Activated CD4-positive, alpha-beta memory T cell treated with anti-CD3 and anti-CD28 coated beads for 36 hours (primary cell): ENCODE results near the gene CAPN3. TPM values are rescaled to one million over a fixed set of nuclear protein-coding genes. Genes with fewer than 3 reads are reported as not detected.
"Not testable (repeated sequence)": the region's sequence is repeated elsewhere in the genome, so short reads cannot be mapped to it uniquely, and the experiment has no call there.

Experiments
- CTCF ChIA-PET: fragments of 350-600 bp; sonication (Branson Sonifier 250); formaldehyde crosslinking; loops from one replicate; lab custom pipeline; 2021; ENCODE audit warnings: antibody characterized with exemption, inconsistent platforms; lab: Charles Lee
- POLR2A ChIA-PET: fragments of 350-600 bp; sonication (Branson Sonifier 250); formaldehyde crosslinking; loops from one replicate; lab custom pipeline; 2021; ENCODE audit warnings: antibody characterized with exemption; lab: Charles Lee
- DNase-seq: peaks from one replicate; pipeline ENCODE4 v3.0.0-alpha.2; 2020
- H3K27ac Mint-ChIP-seq: one replicate; pipeline ENCODE4 v1.8.0; 2021; ENCODE audit warnings: mixed read lengths
- H3K27me3 Mint-ChIP-seq: one replicate; pipeline ENCODE4 v1.8.0; 2021; ENCODE audit warnings: mixed read lengths
- H3K36me3 Mint-ChIP-seq: one replicate; pipeline ENCODE4 v1.8.0; 2021; ENCODE audit warnings: mixed read lengths
- H3K4me1 Mint-ChIP-seq: one replicate; pipeline ENCODE4 v1.8.0; 2021; ENCODE audit warnings: low read depth, mixed read lengths
- H3K4me3 Mint-ChIP-seq: one replicate; pipeline ENCODE4 v1.8.0; 2021; ENCODE audit warnings: mild to moderate bottlenecking, mixed read lengths
- H3K9me3 Mint-ChIP-seq: one replicate; pipeline ENCODE4 v1.8.0; 2021; ENCODE audit warnings: mixed read lengths
- intact Hi-C: fragments of 100-400 bp; cut with micrococcal nuclease; formaldehyde crosslinking; loops from one replicate; pipeline ENCODE4 v1.15.1; 2023
- total RNA-seq, 2 experiments: library from RNA; stranded (reverse); gene quantifications; one replicate each; pipeline ENCODE4 v1.2.3, GENCODE V29; 2021

CAPN3 gene
- total RNA-seq, result 1 to 10 TPM; 2.2 to 2.7 TPM

DNA sequence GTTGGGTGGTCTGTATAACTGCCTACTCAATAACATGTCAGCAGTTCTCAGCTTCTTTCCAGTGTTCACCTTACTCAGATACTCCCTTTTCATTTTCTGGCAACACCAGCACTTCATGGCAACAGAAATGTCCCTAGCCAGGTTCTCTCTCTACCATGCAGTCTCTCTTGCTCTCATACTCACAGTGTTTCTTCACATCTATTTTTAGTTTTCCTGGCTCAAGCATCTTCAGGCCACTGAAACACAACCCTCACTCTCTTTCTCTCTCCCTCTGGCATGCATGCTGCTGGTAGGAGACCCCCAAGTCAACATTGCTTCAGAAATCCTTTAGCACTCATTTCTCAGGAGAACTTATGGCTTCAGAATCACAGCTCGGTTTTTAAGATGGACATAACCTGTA is at the start of gene CAPN3:
TSS of gene CAPN3 (plus strand) at position 253 of the 400 bp plus-strand sequence. CDS start 305 bp downstream, outside the sequence.
- intact Hi-C loops, result no loop called here
- H3K4me3 Mint-ChIP-seq, result no peak within 1 kb of the TSS
- ChIA-PET POLR2A (no interaction called here), CTCF (interaction anchor here (0.5 kb wide), 1 partner anchor 234 kb away, joined by 3 read pairs; no protein-coding TSS in a partner anchor)
- no peak for DNase-seq
- no peaks in the 10 kb centered on the region for H3K4me1 Mint-ChIP-seq
- no peaks in the 10 kb centered on the region for H3K27me3 Mint-ChIP-seq
- H3K27ac Mint-ChIP-seq, result no peak within 1 kb of the TSS
- H3K36me3 Mint-ChIP-seq, result no peaks in the 10 kb centered on the region
- H3K9me3 Mint-ChIP-seq, result no peaks in the 10 kb centered on the region

GRCh38 chr15:42313463-42313862 is 45.8 kb upstream of the CAPN3 start:
- Mint-ChIP-seq H3K4me3 (no peak overlapping the region), H3K36me3 (peaks cover 25% of the 10 kb centered on the region), H3K4me1 (peaks cover 2% of the 10 kb centered on the region), H3K27me3 (no peaks in the 10 kb centered on the region), H3K9me3 (no peaks in the 10 kb centered on the region), H3K27ac (no peak overlapping the region)
- ChIA-PET CTCF (interaction anchor here (0.7 kb wide), 1 partner anchor 43 kb away, joined by 3 read pairs; no protein-coding TSS in a partner anchor), POLR2A (no interaction called here)
- DNase-seq, result no peak
- intact Hi-C loops, result no loop called here

DNA sequence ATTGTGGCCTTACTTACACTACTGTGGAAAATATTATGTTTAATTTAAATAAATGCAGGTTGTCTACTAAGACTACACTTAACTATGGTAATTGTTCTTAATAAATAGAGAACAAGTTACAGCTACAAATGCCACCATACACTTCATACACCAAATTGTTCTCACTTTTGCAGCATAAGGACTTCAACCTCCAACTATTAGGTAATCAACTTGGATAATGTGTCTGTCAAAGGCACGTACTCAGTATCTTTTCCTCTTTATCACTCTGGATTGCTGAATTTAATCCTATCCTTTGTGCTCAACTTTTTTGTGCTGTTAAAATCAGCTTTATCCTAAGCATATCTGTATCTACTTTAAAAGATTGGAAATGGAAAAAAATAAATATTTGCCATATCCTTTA is 44.5 kb upstream of the CAPN3 start:
- Mint-ChIP-seq H3K27ac (no peak overlapping the region), H3K9me3 (no peaks in the 10 kb centered on the region), H3K36me3 (peaks cover 22% of the 10 kb centered on the region), H3K27me3 (no peaks in the 10 kb centered on the region), H3K4me1 (peaks cover 2% of the 10 kb centered on the region), H3K4me3 (no peak overlapping the region)
- POLR2A ChIA-PET, result no interaction called here
- CTCF ChIA-PET, result no interaction called here
- DNase-seq, result no peak
- intact Hi-C loops, result no loop called here

- peaks cover 2% of the 10 kb centered on the region for H3K4me1 Mint-ChIP-seq
- no peak overlapping the region for H3K4me3 Mint-ChIP-seq
- DNase-seq, result no peak
- peaks cover 19% of the 10 kb centered on the region for H3K36me3 Mint-ChIP-seq
- no peaks in the 10 kb centered on the region for H3K9me3 Mint-ChIP-seq
- ChIA-PET CTCF (no interaction called here), POLR2A (no interaction called here)
- no peaks in the 10 kb centered on the region for H3K27me3 Mint-ChIP-seq
- intact Hi-C loops, result no loop called here
- H3K27ac Mint-ChIP-seq, result no peak overlapping the region
These were observed 43.8 kb upstream of the CAPN3 start for GRCh38 chr15:42315521-42315920.

DNA sequence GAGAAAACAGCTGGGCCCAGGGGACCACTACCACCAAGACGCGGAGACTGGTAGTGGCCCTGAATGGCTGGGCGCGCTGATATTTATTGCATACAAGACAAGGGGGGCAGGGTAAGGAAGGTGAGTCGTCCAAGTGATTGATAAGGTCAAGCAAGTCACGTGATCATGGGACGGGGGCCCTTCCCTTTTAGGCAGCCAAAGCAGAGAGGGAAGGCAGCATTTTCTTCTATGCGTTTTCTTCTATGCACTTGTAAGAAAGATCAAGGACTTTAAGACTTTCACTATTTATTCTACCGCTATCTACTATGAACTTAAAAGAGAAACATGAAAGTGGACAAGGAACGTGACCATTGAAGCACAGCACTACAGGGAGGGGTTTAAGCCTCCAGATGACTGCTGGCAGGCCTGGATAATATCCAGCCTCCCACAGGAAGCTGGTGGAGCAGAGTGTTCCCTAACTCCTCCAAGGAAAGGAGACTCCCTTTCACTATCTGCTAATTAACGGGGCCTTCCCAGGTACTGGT is 43.0 kb upstream of the CAPN3 start:
- H3K27me3 Mint-ChIP-seq, H3K4me1 Mint-ChIP-seq, H3K9me3 Mint-ChIP-seq, DNase-seq, POLR2A ChIA-PET, intact Hi-C loops, H3K27ac Mint-ChIP-seq, CTCF ChIA-PET, H3K4me3 Mint-ChIP-seq: not testable (repeated sequence)
- H3K36me3 Mint-ChIP-seq, result peaks cover 10% of the 10 kb centered on the region

- ChIA-PET CTCF (no interaction called here), POLR2A (no interaction called here)
- no peaks in the 10 kb centered on the region for H3K27me3 Mint-ChIP-seq
- H3K27ac Mint-ChIP-seq, result no peak overlapping the region
- peaks cover 8% of the 10 kb centered on the region for H3K36me3 Mint-ChIP-seq
- H3K4me1 Mint-ChIP-seq, result peaks cover 2% of the 10 kb centered on the region
- H3K9me3 Mint-ChIP-seq, result no peaks in the 10 kb centered on the region
- intact Hi-C loops, result no loop called here
- H3K4me3 Mint-ChIP-seq, result no peak overlapping the region
- no peak for DNase-seq
These were observed 40.1 kb upstream of the CAPN3 start for GRCh38 chr15:42319206-42319605.

DNA sequence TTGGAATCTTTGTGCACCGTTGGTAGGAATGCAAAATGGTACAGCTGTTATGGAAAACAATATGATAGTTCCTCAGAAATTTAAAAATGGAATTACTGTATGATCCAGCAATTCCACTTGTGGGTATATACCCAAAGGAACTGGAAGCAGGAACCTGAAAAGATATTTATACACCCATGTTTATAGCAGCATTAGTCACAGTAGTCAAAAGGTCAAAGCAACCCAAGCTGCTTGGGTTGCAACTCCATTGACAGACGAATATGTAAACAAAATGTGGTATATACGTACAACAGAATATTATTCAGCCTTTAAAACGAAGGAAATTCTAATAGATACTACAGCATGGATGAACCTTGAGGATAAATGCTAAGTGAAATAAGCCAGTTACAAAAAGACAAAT is 35.0 kb upstream of the CAPN3 start:
- no peak overlapping the region for H3K27ac Mint-ChIP-seq
- intact Hi-C loops, result no loop called here
- ChIA-PET POLR2A (no interaction called here), CTCF (no interaction called here)
- H3K4me3 Mint-ChIP-seq, result no peak overlapping the region
- no peaks in the 10 kb centered on the region for H3K27me3 Mint-ChIP-seq
- no peak for DNase-seq
- H3K9me3 Mint-ChIP-seq, result no peaks in the 10 kb centered on the region
- peaks cover 14% of the 10 kb centered on the region for H3K36me3 Mint-ChIP-seq
- no peaks in the 10 kb centered on the region for H3K4me1 Mint-ChIP-seq

GRCh38 chr15:42329161-42329560 is 30.1 kb upstream of the CAPN3 start:
- no peaks in the 10 kb centered on the region for H3K9me3 Mint-ChIP-seq
- ChIA-PET CTCF (no interaction called here), POLR2A (no interaction called here)
- no peaks in the 10 kb centered on the region for H3K4me1 Mint-ChIP-seq
- peaks cover 17% of the 10 kb centered on the region for H3K36me3 Mint-ChIP-seq
- H3K4me3 Mint-ChIP-seq, result no peak overlapping the region
- DNase-seq, result no peak
- no peaks in the 10 kb centered on the region for H3K27me3 Mint-ChIP-seq
- no peak overlapping the region for H3K27ac Mint-ChIP-seq
- intact Hi-C loops, result no loop called here

- ChIA-PET POLR2A (no interaction called here), CTCF (no interaction called here)
- intact Hi-C loops, result no loop called here
- peaks cover 4% of the 10 kb centered on the region for H3K9me3 Mint-ChIP-seq
- DNase-seq, result no peak
- H3K4me1 Mint-ChIP-seq, result no peaks in the 10 kb centered on the region
- H3K4me3 Mint-ChIP-seq, result no peak overlapping the region
- H3K27me3 Mint-ChIP-seq, result no peaks in the 10 kb centered on the region
- H3K36me3 Mint-ChIP-seq, result peaks cover 24% of the 10 kb centered on the region
- H3K27ac Mint-ChIP-seq, result no peak overlapping the region
These were observed 29.3 kb upstream of the CAPN3 start for GRCh38 chr15:42329992-42330391.

DNA sequence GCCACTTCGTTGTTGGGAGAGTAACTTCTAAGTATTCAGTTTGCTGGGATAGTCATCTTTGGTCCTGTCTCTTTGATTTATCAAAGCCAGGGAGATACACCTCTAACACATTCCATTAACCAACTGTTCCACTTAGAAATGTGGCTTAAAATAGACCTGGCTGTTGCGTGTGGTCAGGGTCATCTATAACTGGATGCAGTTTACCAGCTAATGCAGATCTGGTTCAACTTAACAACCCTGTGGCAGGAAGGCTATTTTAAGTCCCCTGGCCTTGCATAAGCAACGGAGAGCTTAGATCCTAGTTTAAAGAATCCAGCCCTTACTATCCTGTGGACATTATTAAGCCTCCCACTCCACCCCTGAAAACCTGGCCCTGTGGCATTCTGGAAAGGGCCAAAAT is 28.1 kb upstream of the CAPN3 start:
- no peaks in the 10 kb centered on the region for H3K4me1 Mint-ChIP-seq
- H3K27ac Mint-ChIP-seq, result no peak overlapping the region
- intact Hi-C loops, result no loop called here
- no peaks in the 10 kb centered on the region for H3K27me3 Mint-ChIP-seq
- CTCF ChIA-PET, result no interaction called here
- peaks cover 12% of the 10 kb centered on the region for H3K9me3 Mint-ChIP-seq
- peaks cover 28% of the 10 kb centered on the region for H3K36me3 Mint-ChIP-seq
- POLR2A ChIA-PET, result no interaction called here
- H3K4me3 Mint-ChIP-seq, result no peak overlapping the region
- DNase-seq, result no peak

DNA sequence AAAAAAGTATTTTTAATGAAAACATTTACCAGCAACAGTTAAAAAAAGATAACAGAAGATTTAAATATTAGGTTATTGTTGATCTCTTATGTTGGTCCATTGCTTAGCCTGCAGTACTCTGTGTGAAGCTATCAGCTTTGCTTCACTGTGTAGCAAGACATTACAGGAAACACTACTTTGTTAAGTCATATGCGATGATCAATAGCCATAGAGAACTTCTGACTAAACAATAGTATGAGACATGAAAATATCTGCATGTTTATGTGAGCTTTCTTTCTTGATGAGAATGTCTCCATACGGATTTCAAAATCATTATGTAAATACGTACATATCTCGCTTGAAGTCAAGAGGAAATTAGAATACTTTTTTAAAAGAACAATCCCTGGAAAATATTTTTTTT is 27.0 kb upstream of the CAPN3 start:
- ChIA-PET CTCF (no interaction called here), POLR2A (no interaction called here)
- H3K36me3 Mint-ChIP-seq, result peaks cover 28% of the 10 kb centered on the region

GRCh38 chr15:42335074-42335473 is 24.2 kb upstream of the CAPN3 start:
- Mint-ChIP-seq H3K4me3 (no peak overlapping the region), H3K27ac (no peak overlapping the region), H3K4me1 (no peaks in the 10 kb centered on the region), H3K36me3 (peaks cover 23% of the 10 kb centered on the region), H3K27me3 (no peaks in the 10 kb centered on the region), H3K9me3 (peaks cover 12% of the 10 kb centered on the region)
- DNase-seq, result no peak
- ChIA-PET POLR2A (interaction anchor here (0.6 kb wide), 1 partner anchor 123 kb away, joined by 3 read pairs; no protein-coding TSS in a partner anchor), CTCF (no interaction called here)
- intact Hi-C loops, result no loop called here

More for the DNA sequence above, 27.0 kb upstream of the CAPN3 start:
- no peak for DNase-seq
- Mint-ChIP-seq H3K4me1 (no peaks in the 10 kb centered on the region), H3K27ac (no peak overlapping the region), H3K27me3 (no peaks in the 10 kb centered on the region), H3K9me3 (peaks cover 12% of the 10 kb centered on the region), H3K4me3 (no peak overlapping the region)
- intact Hi-C loops, result no loop called here

GRCh38 chr15:42336650-42337049 is 22.7 kb upstream of the CAPN3 start:
- Mint-ChIP-seq H3K9me3 (peaks cover 12% of the 10 kb centered on the region), H3K36me3 (peaks cover 21% of the 10 kb centered on the region)
- H3K27ac Mint-ChIP-seq, H3K4me3 Mint-ChIP-seq, DNase-seq, H3K27me3 Mint-ChIP-seq, POLR2A ChIA-PET, H3K4me1 Mint-ChIP-seq, CTCF ChIA-PET, intact Hi-C loops: not testable (repeated sequence)
